Measurements from ENCODE around the gene FOSL2. TPM values are rescaled to one million over a fixed set of nuclear protein-coding genes. Genes with fewer than 3 reads are reported as not detected.
A peak's percentile ranks its signal among the peaks of the same experiment; 100 is the strongest.

The FOSL2 gene
- polyA plus RNA-seq, 3 donors, result 24.8 to 270 (median 28.6) TPM

DNA sequence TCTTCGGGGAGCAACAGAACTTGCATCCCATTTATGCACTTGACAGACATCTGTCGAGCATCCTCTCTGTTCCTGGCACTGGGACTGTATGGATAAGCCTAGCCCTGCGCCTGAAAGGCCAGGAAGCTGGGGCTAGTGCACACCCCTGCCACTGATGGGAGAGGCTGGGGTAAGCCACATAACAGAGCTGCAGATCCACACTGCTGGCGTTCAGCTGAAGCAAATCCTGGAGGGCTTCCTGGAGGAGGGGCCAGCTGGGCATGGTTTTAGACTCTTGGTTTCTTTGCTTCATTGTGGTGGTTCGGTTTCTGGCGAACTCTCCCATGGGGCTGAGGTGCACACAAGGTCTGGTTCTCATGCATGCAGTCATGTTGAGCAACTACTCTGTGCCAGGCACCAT lies 45.5 kb upstream of the FOSL2 start:
- peaks cover 22% of the 10 kb centered on the region for H3K4me1 Mint-ChIP-seq
- H3K4me3 Mint-ChIP-seq, result peak overlapping the region in 1 of 2 donors; percentile 21

DNA sequence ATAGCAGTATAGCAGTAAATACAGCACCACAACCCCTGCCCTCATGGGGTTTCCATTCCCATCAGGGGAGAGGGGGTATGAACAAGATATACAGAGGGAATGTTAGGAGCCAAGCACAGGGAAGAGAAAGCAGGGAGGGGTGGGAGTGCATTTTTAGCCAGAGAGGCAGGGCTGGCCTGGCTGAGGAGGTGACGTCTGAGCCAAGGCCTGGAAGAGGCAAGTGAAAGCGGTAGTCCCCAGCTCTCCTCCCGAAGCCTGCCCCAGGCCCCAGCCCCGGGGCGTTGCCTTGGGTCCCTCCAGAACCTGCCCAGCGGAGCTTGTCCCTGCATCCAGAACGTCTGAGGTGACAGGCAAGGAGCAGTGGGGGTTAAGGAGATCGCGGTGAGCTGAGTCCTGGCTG lies 45.1 kb upstream of the FOSL2 start:
- no peaks in the 10 kb centered on the region for H3K36me3 Mint-ChIP-seq
- 78% methylated on average over 7 of the region's 9 CpGs for WGBS (ENCODE audit: insufficient coverage)
- H3K4me1 ChIP-seq (ENCODE audit: control insufficient read depth in 1 of 2, insufficient read depth in 2 of 2, low read length in 2 of 2), result peaks cover 25% of the 10 kb centered on the region in 2 donors
- TF ChIP-seq CTCF (IDR thresholded peaks at IDR 0.05), result no peak
- H3K27me3 ChIP-seq (ENCODE audit: control insufficient read depth in 2 of 2, insufficient read depth in 2 of 2, low read length in 2 of 2), result no peaks in the 10 kb centered on the region
- H3K27me3 Mint-ChIP-seq (ENCODE audit: low read depth in 3 of 3), result peaks cover 4 to 12% (median 8%) of the 10 kb centered on the region in 3 donors
- H3K79me2 ChIP-seq (ENCODE audit: insufficient read depth, low read length), result no peaks in the 10 kb centered on the region
- H3K9me3 ChIP-seq (replicated peaks in 1 of 2; ENCODE audit: control insufficient read depth in 1 of 2, insufficient read depth in 1 of 2, low read length in 2 of 2), result no peaks in the 10 kb centered on the region
- peaks cover 18% of the 10 kb centered on the region for H3K4me1 Mint-ChIP-seq
- H4K20me1 ChIP-seq (ENCODE audit: insufficient read depth, low read length), result no peaks in the 10 kb centered on the region
- peak overlapping the region in 1 of 2 donors; percentile 21 for H3K4me3 Mint-ChIP-seq
- no peak for DNase-seq
- H3K9me3 Mint-ChIP-seq, result no peaks in the 10 kb centered on the region
- H3K4me3 ChIP-seq (replicated peaks in 1 of 3; ENCODE audit: low read depth in 2 of 3, low read length in 3 of 3), result no peak overlapping the region
- peak overlapping the region; percentile 30 for H2AFZ ChIP-seq (ENCODE audit: insufficient read depth, low read depth, low read length, poor library complexity, severe bottlenecking)
- intact Hi-C loops (cut with micrococcal nuclease), result no loop called here
- peak overlapping the region in 2 of 7 donors; percentile 51 to 73 for H3K27ac Mint-ChIP-seq
- no peak overlapping the region for H3K9ac ChIP-seq (ENCODE audit: insufficient read depth, low read length, poor library complexity, severe bottlenecking)
- H3K36me3 ChIP-seq (replicated peaks in 1 of 2; ENCODE audit: control insufficient read depth in 1 of 2, insufficient read depth in 2 of 2, low read length in 2 of 2), result no peaks in the 10 kb centered on the region
- no peak overlapping the region for H3K27ac ChIP-seq (ENCODE audit: low read depth in 1 of 2, low read length in 2 of 2)
- peak overlapping the region; percentile 15 for H3K4me2 ChIP-seq (replicated peaks; ENCODE audit: extremely low read depth, low read length, poor library complexity, severe bottlenecking)

More for the DNA sequence above, 45.5 kb upstream of the FOSL2 start:
- H3K79me2 ChIP-seq (ENCODE audit: insufficient read depth, low read length), result no peaks in the 10 kb centered on the region
- H2AFZ ChIP-seq (ENCODE audit: insufficient read depth, low read depth, low read length, poor library complexity, severe bottlenecking), result no peak overlapping the region
- no peaks in the 10 kb centered on the region for H3K9me3 ChIP-seq (replicated peaks in 1 of 2; ENCODE audit: control insufficient read depth in 1 of 2, insufficient read depth in 1 of 2, low read length in 2 of 2)
- H4K20me1 ChIP-seq (ENCODE audit: insufficient read depth, low read length), result no peaks in the 10 kb centered on the region
- no peak for TF ChIP-seq CTCF (IDR thresholded peaks at IDR 0.05)
- H3K27me3 Mint-ChIP-seq (ENCODE audit: low read depth in 3 of 3), result peaks cover 4 to 11% (median 7%) of the 10 kb centered on the region in 3 donors
- 98% methylated on average over 6 of the region's 6 CpGs for WGBS (ENCODE audit: insufficient coverage)
- no peaks in the 10 kb centered on the region for H3K27me3 ChIP-seq (ENCODE audit: control insufficient read depth in 2 of 2, insufficient read depth in 2 of 2, low read length in 2 of 2)
- no peaks in the 10 kb centered on the region for H3K36me3 ChIP-seq (replicated peaks in 1 of 2; ENCODE audit: control insufficient read depth in 1 of 2, insufficient read depth in 2 of 2, low read length in 2 of 2)
- H3K27ac ChIP-seq (ENCODE audit: low read depth in 1 of 2, low read length in 2 of 2), result no peak overlapping the region
- no peak overlapping the region for H3K4me3 ChIP-seq (replicated peaks in 1 of 3; ENCODE audit: low read depth in 2 of 3, low read length in 3 of 3)
- peaks cover 29% of the 10 kb centered on the region in 2 donors for H3K4me1 ChIP-seq (ENCODE audit: control insufficient read depth in 1 of 2, insufficient read depth in 2 of 2, low read length in 2 of 2)
- no peak for DNase-seq
- no peaks in the 10 kb centered on the region for H3K9me3 Mint-ChIP-seq
- no peaks in the 10 kb centered on the region for H3K36me3 Mint-ChIP-seq
- no peak overlapping the region for H3K9ac ChIP-seq (ENCODE audit: insufficient read depth, low read length, poor library complexity, severe bottlenecking)
- no peak overlapping the region for H3K4me2 ChIP-seq (replicated peaks; ENCODE audit: extremely low read depth, low read length, poor library complexity, severe bottlenecking)
- intact Hi-C loops (cut with micrococcal nuclease), result no loop called here
- H3K27ac Mint-ChIP-seq, result peak overlapping the region in 2 of 7 donors; percentile 7 to 51

Measured in CD14-positive monocyte (primary cell).